GDM1 (cell line): ENCODE data around the gene ATP6V1D.
A peak's percentile ranks its signal among the peaks of the same experiment; 100 is the strongest.
"Not testable (repeated sequence)": the region's sequence is repeated elsewhere in the genome, so short reads cannot be mapped to it uniquely, and the experiment has no call there.

Experiments used
- DNase-seq: peaks from one replicate; lab custom pipeline; 2025; lab: John Stamatoyannopoulos, UW

The ATP6V1D gene

DNA sequence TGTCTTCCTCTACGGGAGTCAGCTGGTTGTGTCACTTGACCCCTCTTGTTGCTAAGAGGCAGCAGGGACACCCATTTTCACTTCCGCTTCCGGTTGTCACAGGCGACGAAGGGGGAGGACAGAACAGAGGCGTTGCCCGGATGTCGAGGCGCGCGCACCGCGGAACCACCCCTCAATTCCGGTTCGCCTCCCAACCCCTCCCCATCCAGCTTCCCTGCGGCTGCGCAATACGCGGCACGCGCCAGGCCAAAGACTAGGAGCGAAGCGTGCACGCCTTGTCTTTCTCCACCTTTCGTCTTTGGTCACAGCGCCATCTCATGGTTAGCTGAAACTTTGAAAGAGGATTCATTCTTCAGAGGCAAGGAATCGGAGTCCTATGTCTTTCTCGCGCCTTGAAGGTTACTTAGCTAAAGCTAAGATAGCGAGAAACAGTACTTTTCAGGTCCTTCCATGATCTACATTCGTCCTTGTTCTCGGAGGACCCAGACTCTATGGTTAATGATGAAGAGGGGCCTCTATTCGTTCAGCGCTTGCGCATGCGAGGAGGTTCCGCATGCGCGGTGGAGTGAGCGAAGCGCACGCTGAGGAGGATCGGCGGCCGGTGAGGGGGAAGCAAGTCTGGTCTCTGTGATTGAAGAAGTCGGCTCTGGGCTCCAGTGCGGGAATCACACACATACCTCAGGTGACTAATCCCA lies at the start of gene ATP6V1D, which contains the start of gene EIF2S1:
TSS of gene ATP6V1D (minus strand) at position 30 of the 695 bp plus-strand sequence. CDS start 106 bp downstream, outside the sequence.
TSS of gene EIF2S1 (plus strand) at position 554 of the 695 bp plus-strand sequence. CDS start 4,440 bp downstream, outside the sequence.
- peak; percentile 99 for DNase-seq

GRCh38 chr14:67408122-67408801 lies 48.7 kb upstream of the ATP6V1D start:
- not testable (repeated sequence) for DNase-seq

GRCh38 chr14:67405771-67406170 lies 46.2 kb upstream of the ATP6V1D start:
- DNase-seq = no peak

DNA sequence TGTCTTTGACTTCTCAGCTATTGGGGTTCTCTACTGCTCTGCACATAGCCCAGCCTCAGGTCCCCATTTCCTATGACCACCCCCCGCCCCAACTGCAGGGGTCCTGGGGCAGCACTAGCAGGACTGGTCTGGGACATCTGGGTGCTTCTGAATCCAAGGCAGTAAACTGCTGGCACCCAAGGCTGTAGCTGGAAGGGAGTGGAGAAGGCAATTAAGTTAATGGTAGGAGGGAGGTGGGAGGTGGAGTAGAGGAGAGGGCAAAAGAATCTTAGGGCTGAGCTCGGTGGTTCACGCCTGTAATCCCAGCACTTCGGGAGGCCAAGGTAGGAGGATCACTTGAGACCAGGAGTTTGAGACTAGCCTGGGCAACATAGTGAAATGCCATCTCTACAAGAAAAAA lies 40.8 kb upstream of the ATP6V1D start:
- DNase-seq = no peak

DNA sequence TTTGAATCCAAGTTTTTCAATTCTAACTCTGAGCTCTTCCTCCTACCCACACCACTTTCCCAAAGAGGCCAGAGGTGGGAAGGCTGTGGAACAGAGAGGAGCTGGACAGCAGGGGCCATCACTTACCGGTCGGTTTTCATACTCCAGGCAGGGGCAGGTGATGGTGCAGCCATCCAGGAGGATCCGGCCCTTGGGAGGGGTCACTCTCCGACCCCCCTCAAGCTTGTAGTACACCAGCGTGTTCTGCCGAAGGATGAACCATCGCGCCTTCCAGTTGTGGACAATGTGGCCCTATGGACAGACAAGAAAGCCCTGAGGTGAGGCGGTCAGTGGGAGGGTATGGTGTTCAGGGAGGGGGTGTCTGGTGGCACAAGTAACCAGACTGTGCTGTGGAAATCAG lies 37.9 kb upstream of the ATP6V1D start:
- DNase-seq = no peak

GRCh38 chr14:67396381-67396970 lies 36.9 kb upstream of the ATP6V1D start:
- no peak for DNase-seq

DNA sequence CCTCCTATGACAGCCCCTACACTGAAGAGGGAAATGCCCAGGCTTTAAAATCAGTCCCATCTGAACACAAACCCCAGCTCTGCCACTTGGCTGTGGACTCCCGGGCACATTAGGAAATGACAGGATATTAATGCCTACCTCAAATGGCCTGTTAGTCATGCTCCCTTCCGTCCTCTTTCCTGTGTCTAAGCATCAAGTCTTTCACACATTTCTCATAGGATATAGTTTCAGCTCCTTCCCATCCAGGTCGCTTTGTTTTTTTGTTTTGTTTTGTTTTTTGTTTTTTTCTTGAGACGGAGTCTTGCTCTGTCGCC lies 36.2 kb upstream of the ATP6V1D start:
- no peak for DNase-seq

DNA sequence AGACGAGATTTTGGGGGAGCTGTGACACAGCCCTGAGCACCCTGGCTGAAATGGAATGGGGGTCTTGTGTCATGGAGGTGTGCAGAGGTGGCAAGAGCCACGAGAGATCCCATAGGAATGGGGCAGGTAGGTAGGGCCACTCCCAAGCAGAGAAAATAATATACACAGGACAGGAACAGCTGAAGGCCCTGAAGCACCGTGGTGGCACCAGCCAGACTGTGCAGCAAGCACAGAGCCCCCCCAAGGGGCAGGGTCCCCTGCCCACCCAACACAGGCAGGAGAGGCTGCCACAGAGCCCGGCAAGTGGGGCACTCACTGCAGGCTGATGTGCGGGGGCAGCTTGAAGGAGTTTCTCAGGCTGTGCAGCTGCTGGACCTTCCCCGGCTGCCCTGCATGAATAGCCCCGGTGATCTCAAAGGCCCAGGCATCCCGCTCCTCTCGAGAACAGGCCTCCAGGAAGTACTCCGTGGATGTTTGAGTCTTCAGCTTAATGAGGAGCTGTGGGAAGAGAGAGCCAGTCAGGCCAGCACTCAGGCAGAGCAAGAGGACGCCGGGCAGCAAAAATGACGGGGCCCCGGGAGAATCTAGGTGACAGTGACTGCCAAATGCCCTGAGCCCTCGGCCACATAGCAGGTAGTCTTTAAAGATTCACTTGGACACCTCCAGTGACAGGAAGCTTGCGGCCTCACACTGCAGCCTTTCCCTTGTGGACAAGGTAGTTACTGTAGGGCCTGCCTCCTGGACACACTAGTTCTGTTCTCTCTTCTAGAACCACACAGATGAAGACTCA lies 35.7 kb upstream of the ATP6V1D start:
- DNase-seq = no peak

DNA sequence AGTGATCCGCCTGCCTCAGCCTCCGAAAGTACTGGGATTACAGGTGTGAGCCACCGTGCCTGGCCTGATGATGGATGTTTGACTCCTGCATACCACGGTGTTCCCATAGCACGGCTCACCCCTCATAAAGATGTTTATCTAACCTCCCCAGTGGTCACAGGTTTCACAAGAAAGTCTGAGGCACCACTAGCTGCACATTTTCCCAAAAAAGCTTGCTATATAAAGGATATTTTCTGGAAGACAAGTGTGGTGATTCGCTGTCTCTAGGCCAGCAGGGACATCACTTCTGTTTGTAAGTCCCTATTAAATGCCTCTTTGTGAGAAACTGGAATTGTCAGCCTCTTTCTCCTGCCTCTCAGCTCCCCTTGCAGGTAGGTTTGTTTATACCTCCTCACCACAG lies 34.1 kb upstream of the ATP6V1D start:
- DNase-seq = no peak

- DNase-seq = no peak
Measured at GRCh38 chr14:67392800-67393199, 33.2 kb upstream of the ATP6V1D start.

- no peak for DNase-seq
Measured at GRCh38 chr14:67392123-67392522, 32.5 kb upstream of the ATP6V1D start.

GRCh38 chr14:67391268-67391667 lies 31.7 kb upstream of the ATP6V1D start:
- DNase-seq = no peak

- DNase-seq = no peak
Measured at GRCh38 chr14:67389811-67390534, 30.4 kb upstream of the ATP6V1D start.

DNA sequence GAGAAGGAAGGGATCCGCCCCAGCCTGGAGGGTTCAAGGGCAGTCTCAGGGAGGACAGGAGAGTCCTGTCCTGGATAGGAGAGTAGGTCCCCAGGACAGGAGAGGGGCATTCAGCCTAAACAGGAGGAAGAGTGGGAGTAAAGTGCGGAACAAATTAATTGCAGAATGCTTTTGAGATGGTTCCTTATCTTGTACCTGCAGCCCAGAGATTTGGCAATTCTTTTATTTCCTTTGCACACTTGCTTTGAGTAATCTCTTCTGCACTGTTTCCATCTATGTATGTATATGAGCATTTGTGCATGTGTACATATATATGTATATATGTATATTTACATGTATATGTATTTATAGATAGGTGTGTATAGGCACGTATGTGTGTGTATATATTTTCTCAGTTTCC lies 29.7 kb upstream of the ATP6V1D start:
- DNase-seq = no peak

DNA sequence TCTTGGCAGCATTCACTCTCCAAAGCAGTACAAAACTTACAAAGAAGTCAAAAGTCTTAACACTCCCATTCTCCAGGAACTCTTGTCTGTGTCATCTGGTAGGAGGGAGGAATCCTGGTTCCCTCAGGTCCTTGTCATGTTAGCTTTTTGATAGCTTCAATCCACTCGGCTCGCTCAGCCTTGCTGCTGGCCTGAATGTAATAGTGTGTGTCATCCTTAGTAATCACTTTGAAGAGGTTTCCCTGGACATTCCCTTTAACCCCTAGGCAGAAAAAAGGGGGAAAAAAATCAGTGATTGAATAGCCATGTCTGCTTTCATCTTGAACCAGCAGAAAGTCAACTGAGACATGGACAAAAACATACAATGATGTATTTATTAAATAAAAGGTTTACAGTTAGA lies 27.6 kb upstream of the ATP6V1D start:
- no peak for DNase-seq

DNA sequence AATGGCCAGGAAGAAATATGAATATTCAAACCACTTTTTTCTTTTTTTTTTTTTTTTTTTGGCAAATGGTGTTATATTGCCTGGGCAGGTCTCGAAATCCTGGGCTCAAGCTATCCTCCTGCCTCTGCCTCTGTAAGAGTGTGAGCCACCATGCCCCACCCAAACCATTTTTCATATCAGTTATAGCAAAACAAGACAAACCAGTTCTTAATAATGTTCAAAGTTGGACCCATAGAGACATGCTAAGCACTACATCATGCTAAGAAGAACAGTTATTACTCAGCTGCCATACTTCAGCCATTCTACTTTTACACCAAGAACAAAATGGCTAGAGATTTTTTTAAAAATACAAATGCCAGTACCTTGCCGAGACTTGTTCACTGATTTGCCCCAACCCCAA lies 26.0 kb upstream of the ATP6V1D start:
- DNase-seq = no peak

GRCh38 chr14:67385120-67385519 lies 25.5 kb upstream of the ATP6V1D start:
- DNase-seq = no peak

- DNase-seq = no peak
Measured at GRCh38 chr14:67377916-67378315, 18.3 kb upstream of the ATP6V1D start.

DNA sequence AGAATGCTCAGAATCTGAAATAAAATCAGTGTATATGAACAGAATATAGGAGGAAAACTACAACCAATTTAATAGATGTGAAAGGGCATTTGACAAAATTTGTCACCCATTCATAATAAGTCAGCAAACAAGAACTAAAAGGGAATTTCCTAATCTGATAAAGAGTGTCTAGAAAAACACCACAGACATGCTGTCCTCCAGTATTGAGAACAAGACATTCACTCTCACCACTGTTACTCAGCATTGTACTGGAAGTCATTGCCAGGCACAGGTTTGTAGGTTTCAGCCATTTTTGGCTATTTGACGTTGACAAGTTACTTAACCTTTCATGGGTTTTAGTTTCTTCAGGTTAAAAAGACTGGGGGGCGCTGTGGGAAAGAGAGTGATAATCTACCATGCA lies 13.7 kb upstream of the ATP6V1D start:
- DNase-seq = no peak

GRCh38 chr14:67372833-67373232 lies 13.2 kb upstream of the ATP6V1D start:
- DNase-seq = no peak

DNA sequence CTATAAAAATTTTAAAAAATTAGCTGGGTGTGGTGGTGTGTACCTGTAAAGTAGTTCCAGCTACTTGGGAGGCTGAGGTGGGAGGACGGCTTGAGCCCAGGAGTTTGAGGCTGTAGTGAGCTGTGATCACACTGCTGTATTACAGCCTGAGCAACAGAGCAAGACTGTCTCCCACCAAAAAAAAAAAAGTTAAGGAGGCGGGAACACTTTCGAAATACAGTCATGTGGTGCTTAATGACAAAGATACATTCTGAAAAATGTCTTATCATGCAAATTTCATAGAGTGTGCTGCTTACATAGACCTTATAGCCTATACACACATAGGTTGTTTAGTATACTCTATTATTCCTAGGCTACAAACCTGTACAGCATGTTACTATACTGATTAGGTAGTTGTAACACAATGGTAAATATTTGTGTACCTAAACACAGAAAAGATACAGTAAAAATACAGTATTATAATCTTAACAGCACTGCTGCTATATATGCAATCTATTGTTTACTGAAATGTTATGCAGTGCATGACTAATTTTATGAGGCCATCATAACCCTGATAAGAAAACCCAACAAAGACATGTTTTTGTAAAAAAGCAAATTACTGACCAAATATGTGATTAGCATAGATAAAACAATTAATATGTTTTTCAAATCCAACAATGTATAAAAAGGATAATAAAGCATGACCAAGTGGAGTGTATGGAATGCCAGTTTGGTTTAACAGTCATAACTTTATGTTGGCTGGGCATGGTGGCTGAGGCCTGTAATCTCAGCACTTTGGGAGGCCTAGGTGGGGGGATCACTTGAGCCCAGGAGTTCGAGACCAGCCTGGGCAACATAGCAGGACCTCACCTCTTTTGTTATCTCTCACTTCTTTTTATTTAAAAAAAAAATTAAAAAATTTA lies 11.9 kb upstream of the ATP6V1D start:
- DNase-seq = no peak
